Peyer's patch (tissue), 4 donors: ENCODE data around the gene PKP1. TPM values are rescaled to one million over a fixed set of nuclear protein-coding genes. Genes with fewer than 3 reads are reported as not detected.
"Not testable (repeated sequence)": the region's sequence is repeated elsewhere in the genome, so short reads cannot be mapped to it uniquely, and the experiment has no call there.

Source experiments
- DNase-seq, 3 donors: peaks; one replicate each; pipeline ENCODE4 v3.0.0-alpha.2; 2017 to 2019
- H3K27ac ChIP-seq, 4 donors: fragments of 200-600 bp; sonication (generic); one replicate each; pipeline ENCODE4 v1.5.1; 2016 to 2019
- H3K27me3 ChIP-seq, 2 donors: fragments of 200-600 bp; sonication (generic); one replicate each; pipeline ENCODE4 v1.5.1; 2019
- H3K36me3 ChIP-seq, 3 donors: fragments of 200-600 bp; sonication (generic); one replicate each; pipeline ENCODE4 v1.5.1; 2016 to 2019
- H3K4me1 ChIP-seq, 4 donors: fragments of 200-600 bp; sonication (generic); one replicate each; pipeline ENCODE4 v1.5.1; 2016 to 2019
- H3K4me3 ChIP-seq, 4 donors: fragments of 200-600 bp; sonication (generic); 1 replicate in 3 of 4; 2 replicates in 1 of 4; pipeline ENCODE4 v1.5.1; 2016 to 2019; ENCODE audit warnings: mild to moderate bottlenecking in 1 of 4
- H3K9me3 ChIP-seq, 4 donors: fragments of 200-600 bp; sonication (generic); one replicate each; pipeline ENCODE4 v1.5.1; 2016 to 2019; ENCODE audit warnings: mild to moderate bottlenecking in 1 of 4
- POLR2A ChIP-seq, 2 donors: fragments of 450-650 bp; IDR thresholded peaks; one replicate each; pipeline ENCODE4 v1.5.1; 2017; ENCODE audit warnings: antibody characterized with exemption in 2 of 2, mild to moderate bottlenecking in 2 of 2, moderate library complexity in 2 of 2
- total RNA-seq, 4 donors: library from RNA; depleted of rRNA; stranded (reverse); fragments of >200 nt; gene quantifications; one replicate each; pipeline ENCODE4 v1.1.0, GENCODE V29; 2016
- TF ChIP-seq, protein P1 (sequence below), 6 experiments: fragments of 450-650 bp in 4 of 6; fragments of 200-600 bp in 2 of 6; sonication (generic) in 1 of 6; IDR thresholded peaks; one replicate each; pipeline ENCODE4 v1.5.1; 2017 to 2019; ENCODE audit warnings: antibody characterized with exemption in 6 of 6, mild to moderate bottlenecking in 3 of 6, moderate library complexity in 1 of 6

The PKP1 gene
- total RNA-seq, 4 donors from 2014 or later: 0.54 to 11.6 (median 1.4) TPM

DNA sequence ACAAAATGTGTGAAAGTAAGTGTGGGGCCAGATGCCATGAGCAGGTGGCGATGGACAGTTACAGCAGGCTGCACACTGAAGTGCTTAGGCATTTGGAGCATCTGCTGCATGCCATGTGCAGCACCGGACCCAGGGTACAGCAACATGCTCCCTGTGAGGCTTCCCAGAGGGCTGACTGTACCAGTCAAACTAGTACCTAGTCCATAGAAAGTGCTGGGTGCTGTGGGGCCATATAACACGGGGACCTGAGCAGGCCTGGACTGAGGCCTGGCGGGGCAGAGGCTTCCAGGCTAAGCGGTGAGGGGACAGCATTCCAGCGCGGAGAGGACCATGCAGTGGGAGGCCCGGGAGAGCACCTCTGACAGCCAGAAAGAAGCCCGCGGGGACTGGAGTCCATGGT is 29.9 kb upstream of the PKP1 start:
- no peaks in the 10 kb centered on the region for H3K4me1 ChIP-seq
- TF ChIP-seq POLR2A (IDR thresholded peaks at IDR 0.05): no peak
- TF ChIP-seq, protein P1, sequence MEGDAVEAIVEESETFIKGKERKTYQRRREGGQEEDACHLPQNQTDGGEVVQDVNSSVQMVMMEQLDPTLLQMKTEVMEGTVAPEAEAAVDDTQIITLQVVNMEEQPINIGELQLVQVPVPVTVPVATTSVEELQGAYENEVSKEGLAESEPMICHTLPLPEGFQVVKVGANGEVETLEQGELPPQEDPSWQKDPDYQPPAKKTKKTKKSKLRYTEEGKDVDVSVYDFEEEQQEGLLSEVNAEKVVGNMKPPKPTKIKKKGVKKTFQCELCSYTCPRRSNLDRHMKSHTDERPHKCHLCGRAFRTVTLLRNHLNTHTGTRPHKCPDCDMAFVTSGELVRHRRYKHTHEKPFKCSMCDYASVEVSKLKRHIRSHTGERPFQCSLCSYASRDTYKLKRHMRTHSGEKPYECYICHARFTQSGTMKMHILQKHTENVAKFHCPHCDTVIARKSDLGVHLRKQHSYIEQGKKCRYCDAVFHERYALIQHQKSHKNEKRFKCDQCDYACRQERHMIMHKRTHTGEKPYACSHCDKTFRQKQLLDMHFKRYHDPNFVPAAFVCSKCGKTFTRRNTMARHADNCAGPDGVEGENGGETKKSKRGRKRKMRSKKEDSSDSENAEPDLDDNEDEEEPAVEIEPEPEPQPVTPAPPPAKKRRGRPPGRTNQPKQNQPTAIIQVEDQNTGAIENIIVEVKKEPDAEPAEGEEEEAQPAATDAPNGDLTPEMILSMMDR (IDR thresholded peaks at IDR 0.05): no peak
- no peak for DNase-seq
- H3K4me3 ChIP-seq: no peak overlapping the region
- no peaks in the 10 kb centered on the region for H3K36me3 ChIP-seq
- H3K27me3 ChIP-seq: no peaks in the 10 kb centered on the region
- no peak overlapping the region for H3K27ac ChIP-seq
- no peaks in the 10 kb centered on the region for H3K9me3 ChIP-seq

DNA sequence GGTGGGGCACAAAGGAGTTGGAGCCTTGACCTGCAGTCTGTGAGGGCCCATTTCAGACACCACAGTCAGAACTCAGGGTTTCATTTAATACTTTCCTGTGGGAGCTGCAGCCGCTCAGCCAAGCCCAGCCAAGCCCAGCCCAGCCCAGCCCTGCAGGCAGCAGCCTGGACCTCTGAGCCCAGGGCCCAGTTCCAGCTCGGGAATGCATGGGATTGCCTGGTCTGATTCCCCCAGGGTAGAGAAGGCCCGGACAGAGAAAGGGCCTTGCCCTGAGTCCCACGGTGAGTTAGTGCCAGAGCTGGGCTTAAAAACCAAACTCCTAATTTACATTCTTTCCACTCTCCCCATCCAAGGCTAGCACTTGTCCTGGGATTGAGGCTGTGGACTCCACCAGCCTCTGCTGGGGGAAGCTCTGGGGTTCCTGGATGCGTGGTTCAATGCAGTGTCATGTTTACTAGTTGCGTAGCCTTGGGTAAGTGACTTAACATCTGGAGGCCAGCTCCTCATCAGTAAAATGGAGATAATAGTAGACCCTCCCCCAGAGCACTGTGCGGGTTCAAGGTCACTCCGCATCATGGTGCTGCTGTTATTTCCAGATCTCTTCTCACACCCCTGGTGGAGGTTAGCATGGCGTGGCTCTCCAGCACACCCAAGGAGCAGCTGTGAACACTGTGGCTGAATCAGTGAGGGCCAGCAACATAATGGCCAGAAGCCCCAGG is 29.2 kb upstream of the PKP1 start:
- Histone ChIP-seq H3K27me3 (no peaks in the 10 kb centered on the region), H3K4me1 (no peaks in the 10 kb centered on the region), H3K36me3 (no peaks in the 10 kb centered on the region), H3K27ac (no peak overlapping the region), H3K9me3 (no peaks in the 10 kb centered on the region), H3K4me3 (no peak overlapping the region)
- no peak for DNase-seq
- no peak for TF ChIP-seq POLR2A (IDR thresholded peaks at IDR 0.05)
- TF ChIP-seq, protein P1 (IDR thresholded peaks at IDR 0.05): no peak

DNA sequence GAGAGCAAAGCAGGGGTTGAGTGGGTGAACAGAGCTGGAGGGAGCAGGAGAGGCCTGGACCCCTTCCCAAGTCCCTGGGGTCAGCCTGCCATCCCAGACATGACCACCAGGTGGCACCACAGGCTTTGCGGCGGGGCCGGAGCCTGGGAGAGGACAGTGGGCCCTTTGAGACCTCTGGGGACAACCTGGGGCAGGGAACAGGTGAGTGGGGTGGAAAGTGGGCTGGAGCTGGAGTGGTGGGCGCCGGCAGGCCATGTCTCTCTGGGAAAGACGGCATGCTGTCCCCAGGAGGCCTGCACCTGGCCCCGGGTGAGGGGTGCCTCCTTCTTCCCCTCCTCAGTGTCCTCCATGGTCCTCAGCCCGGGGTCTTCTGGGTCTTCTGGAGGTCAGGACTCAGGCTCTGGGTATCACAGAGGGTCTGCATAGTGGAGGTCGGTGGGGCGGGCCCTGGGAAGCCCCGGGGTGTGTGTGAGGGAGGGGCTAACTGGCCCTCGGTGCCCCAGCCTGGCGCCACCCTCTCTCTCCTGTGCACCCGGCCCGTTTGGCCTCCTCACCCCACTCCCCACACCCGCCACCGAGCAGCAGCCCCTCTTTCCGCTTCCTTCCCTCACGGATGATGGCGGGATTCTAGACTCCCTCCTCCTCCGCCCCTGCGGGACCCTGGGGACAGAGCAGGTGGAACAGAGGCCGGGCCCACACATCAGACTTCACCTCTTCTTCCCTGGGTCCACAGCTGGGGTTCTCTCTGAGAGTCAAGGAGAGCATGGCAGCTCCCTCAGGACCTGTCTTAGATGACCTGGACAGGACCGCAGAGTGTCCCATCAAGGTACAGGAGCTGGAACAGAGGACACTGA is 28.5 kb upstream of the PKP1 start:
- no peaks in the 10 kb centered on the region for H3K27me3 ChIP-seq
- DNase-seq: peak; percentile 37 to 82 (median 82)
- TF ChIP-seq, protein P1 (IDR thresholded peaks at IDR 0.05): peak; percentile 19 to 97 (median 92)
- TF ChIP-seq POLR2A (IDR thresholded peaks at IDR 0.05): no peak
- H3K4me3 ChIP-seq: no peak overlapping the region
- no peaks in the 10 kb centered on the region for H3K36me3 ChIP-seq
- no peak overlapping the region for H3K27ac ChIP-seq
- no peaks in the 10 kb centered on the region for H3K9me3 ChIP-seq
- H3K4me1 ChIP-seq: peaks cover 0 to 5% (median 2%) of the 10 kb centered on the region in 4 donors

DNA sequence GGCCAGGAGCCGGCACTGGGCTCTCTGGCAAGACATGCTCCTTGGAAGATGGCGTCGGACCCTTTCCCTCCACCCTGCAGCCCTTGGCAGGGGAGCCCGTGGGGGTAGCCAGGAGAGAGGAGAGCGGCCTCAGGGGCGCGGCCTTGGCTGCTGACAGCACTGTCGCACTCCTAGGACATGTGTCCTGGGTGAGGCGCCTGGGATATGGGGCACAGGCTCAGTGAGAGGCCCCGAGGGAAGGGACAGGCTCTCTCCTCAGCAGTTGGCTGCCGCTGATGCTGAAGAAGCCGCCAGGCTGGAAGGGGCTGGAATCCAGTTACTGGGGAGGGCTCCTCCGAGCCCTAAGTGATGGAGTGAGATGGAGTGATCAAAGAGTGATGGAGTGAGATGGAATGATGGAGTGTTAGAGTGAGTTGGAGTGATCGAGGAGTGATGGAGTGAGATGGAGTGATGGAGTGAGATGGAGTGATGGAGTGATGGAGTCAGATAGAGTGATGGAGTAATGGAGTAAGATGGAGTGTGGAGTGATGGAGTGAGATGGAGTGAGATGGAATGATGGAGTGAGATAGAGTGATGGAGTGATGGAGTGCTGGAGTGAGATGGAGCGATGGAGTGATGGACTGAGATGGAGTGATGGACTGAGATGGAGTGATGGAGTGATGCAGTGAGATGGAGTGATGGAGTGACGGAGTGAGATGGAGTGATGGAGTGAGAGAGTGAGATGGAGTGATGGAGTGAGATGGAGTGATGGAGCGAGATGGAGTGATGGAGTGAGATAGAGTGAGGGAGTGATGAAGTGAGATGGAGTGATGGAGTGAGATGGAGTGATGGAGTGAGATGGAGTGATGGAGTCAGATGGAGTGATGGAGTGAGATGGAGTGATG is 27.6 kb upstream of the PKP1 start:
- no peak for TF ChIP-seq POLR2A (IDR thresholded peaks at IDR 0.05)
- H3K27ac ChIP-seq: no peak overlapping the region
- H3K9me3 ChIP-seq: no peaks in the 10 kb centered on the region
- no peaks in the 10 kb centered on the region for H3K36me3 ChIP-seq
- no peak overlapping the region for H3K4me3 ChIP-seq
- peaks cover 0 to 10% (median 4%) of the 10 kb centered on the region in 4 donors for H3K4me1 ChIP-seq
- H3K27me3 ChIP-seq: no peaks in the 10 kb centered on the region
- DNase-seq: peak in 1 of 3 donors; percentile 39

DNA sequence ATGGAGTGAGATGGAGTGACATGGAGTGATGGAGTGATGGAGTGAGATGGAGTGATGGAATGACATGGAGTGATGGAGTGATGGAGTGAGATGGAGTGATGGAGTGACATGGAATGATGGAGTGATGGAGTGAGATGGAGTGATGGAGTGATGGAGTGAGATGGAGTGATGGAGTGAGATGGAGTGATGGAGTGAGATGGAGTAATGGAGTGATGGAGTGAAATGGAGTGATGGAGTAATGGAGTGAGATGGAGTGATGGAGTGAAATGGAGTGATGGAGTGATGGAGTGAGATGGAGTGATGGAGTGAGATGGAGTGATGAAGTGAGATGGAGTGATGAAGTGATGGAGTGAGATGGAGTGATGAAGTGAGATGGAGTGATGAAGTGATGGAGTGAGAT is 25.2 kb upstream of the PKP1 start:
- H3K27ac ChIP-seq, H3K27me3 ChIP-seq, H3K36me3 ChIP-seq, H3K9me3 ChIP-seq, DNase-seq, H3K4me3 ChIP-seq: not testable (repeated sequence)
- H3K4me1 ChIP-seq: peaks cover 0 to 10% (median 4%) of the 10 kb centered on the region in 4 donors

DNA sequence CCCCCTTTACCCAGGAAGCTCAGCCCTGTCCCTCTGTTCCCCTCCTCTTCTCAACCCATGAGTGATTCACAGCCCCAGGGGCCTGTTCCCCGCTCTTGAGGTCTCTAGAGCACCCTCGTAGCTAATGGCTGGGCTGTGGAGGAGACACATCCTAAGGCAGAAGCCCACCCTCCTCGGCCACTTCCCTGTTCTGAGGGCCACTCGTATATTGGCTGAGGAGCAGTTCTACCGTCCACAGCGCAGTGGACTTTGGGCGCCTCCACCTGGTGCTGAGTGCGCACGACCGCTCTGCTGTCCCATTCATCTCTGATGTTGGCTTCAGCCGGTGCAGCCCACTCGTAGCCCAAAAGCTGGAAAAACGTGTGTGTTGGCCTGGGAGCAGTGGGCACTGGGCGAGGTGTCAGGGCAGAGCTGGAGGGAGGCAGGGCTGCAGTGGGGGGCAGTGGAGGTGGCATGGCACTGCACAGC is 24.5 kb upstream of the PKP1 start:
- Histone ChIP-seq H3K27me3 (no peaks in the 10 kb centered on the region), H3K27ac (no peak overlapping the region), H3K4me3 (no peak overlapping the region), H3K9me3 (no peaks in the 10 kb centered on the region), H3K36me3 (no peaks in the 10 kb centered on the region), H3K4me1 (peaks cover 0 to 10% (median 4%) of the 10 kb centered on the region in 4 donors)
- TF ChIP-seq, protein P1 (IDR thresholded peaks at IDR 0.05): no peak
- TF ChIP-seq POLR2A (IDR thresholded peaks at IDR 0.05): no peak
- peak in 1 of 3 donors; percentile 34 for DNase-seq
